GM18507 (cell line): ENCODE measurements around the gene KCNF1.

Experiments
- DNase-seq: peaks from one replicate; pipeline ENCODE4 v3.0.0; 2011; ENCODE audit warnings: low read depth; ENCODE audit not compliant: insufficient read length; ENCODE audit errors: extremely low spot score
- FAIRE-seq: peaks from 2 replicates; lab custom pipeline; 2011; peaks lifted over from hg19 to GRCh38; lab: Jason Lieb, UNC

Gene KCNF1

GRCh38 chr2:10934308-10934978, 22.7 kb downstream of the KCNF1 start:
- no peak for FAIRE-seq
- no peak for DNase-seq

GRCh38 chr2:10934979-10935350, 23.2 kb downstream of the KCNF1 start:
- no peak for FAIRE-seq
- no peak for DNase-seq

- no peak for FAIRE-seq
- no peak for DNase-seq
These were observed 23.7 kb downstream of the KCNF1 start for GRCh38 chr2:10935366-10935918.

GRCh38 chr2:10935953-10936942, 24.5 kb downstream of the KCNF1 start:
- FAIRE-seq, result no peak
- DNase-seq, result no peak

GRCh38 chr2:10939058-10939457, 27.3 kb downstream of the KCNF1 start:
- FAIRE-seq, result no peak
- DNase-seq, result no peak

GRCh38 chr2:10940596-10940995, 28.9 kb downstream of the KCNF1 start:
- DNase-seq (no peak), FAIRE-seq (no peak)

- no peak for DNase-seq
- FAIRE-seq, result no peak
These were observed 29.6 kb downstream of the KCNF1 start for GRCh38 chr2:10941383-10941782.

GRCh38 chr2:10944799-10945198, 33.1 kb downstream of the KCNF1 start:
- DNase-seq (no peak), FAIRE-seq (no peak)

- FAIRE-seq (no peak), DNase-seq (no peak)
These were observed 34.7 kb downstream of the KCNF1 start for GRCh38 chr2:10946394-10946793.

- DNase-seq (no peak), FAIRE-seq (no peak)
These were observed 35.3 kb downstream of the KCNF1 start for GRCh38 chr2:10947005-10947440.

- FAIRE-seq (no peak), DNase-seq (no peak)
These were observed 35.9 kb downstream of the KCNF1 start for GRCh38 chr2:10947446-10948187.

GRCh38 chr2:10948188-10948564, 36.4 kb downstream of the KCNF1 start:
- no peak for FAIRE-seq

GRCh38 chr2:10948606-10949230, 37.0 kb downstream of the KCNF1 start:
- DNase-seq, result no peak
- no peak for FAIRE-seq

More at GRCh38 chr2:10948188-10948564, 36.4 kb downstream of the KCNF1 start:
- no peak for DNase-seq

GRCh38 chr2:10949835-10950234, 38.1 kb downstream of the KCNF1 start:
- FAIRE-seq (no peak), DNase-seq (no peak)

GRCh38 chr2:10951558-10952414, 40.1 kb downstream of the KCNF1 start:
- no peak for FAIRE-seq
- no peak for DNase-seq

- DNase-seq (no peak), FAIRE-seq (no peak)
These were observed 42.7 kb downstream of the KCNF1 start for GRCh38 chr2:10954416-10954815.

- no peak for FAIRE-seq
- DNase-seq, result no peak
These were observed 43.4 kb downstream of the KCNF1 start for GRCh38 chr2:10954856-10955818.
